GM12891 (cell line): ENCODE results near the gene ATAD2B.

Experiments used
- POLR2A ChIP-seq: IDR thresholded peaks from 2 replicates; pipeline ENCODE4 v1.6.1; 2011; ENCODE audit warnings: low read depth, low read length, control low read depth
- TAF1 ChIP-seq: IDR thresholded peaks from 2 replicates; pipeline ENCODE4 v1.6.1; 2011; ENCODE audit warnings: low read depth, low read length, control low read depth

GRCh38 chr2:23801396-23801795 is 125.5 kb downstream of the ATAD2B start:
- no peak for TF ChIP-seq POLR2A
- TF ChIP-seq TAF1 = no peak
